Hepatocyte (in vitro differentiated cells): ENCODE measurements around the gene SMIM35. TPM values are rescaled to one million over a fixed set of nuclear protein-coding genes. Genes with fewer than 3 reads are reported as not detected.

ENCODE experiments used
- DNase-seq: peaks from one replicate; pipeline ENCODE4 v3.0.0-alpha.2; 2016; ENCODE audit warnings: low spot score
- H2AFZ ChIP-seq: fragments of 200-600 bp; sonication (generic); 2 replicates; pipeline ENCODE4 v1.6.0; 2016; ENCODE audit warnings: antibody characterized with exemption, mild to moderate bottlenecking
- H3K27ac ChIP-seq: fragments of 200-600 bp; sonication (generic); 2 replicates; pipeline ENCODE4 v1.5.1; 2016; ENCODE audit warnings: mild to moderate bottlenecking
- H3K27me3 ChIP-seq: fragments of 200-600 bp; sonication (generic); 2 replicates; pipeline ENCODE4 v1.6.1; 2016
- H3K36me3 ChIP-seq: fragments of 200-600 bp; sonication (generic); replicated peaks from 2 replicates; pipeline ENCODE4 v1.5.1; 2016; ENCODE audit warnings: low read depth; ENCODE audit not compliant: insufficient read depth
- H3K4me1 ChIP-seq: fragments of 200-600 bp; sonication (generic); 2 replicates; pipeline ENCODE4 v1.5.1; 2016; ENCODE audit warnings: mild to moderate bottlenecking, moderate library complexity; ENCODE audit not compliant: insufficient read depth
- H3K4me2 ChIP-seq: fragments of 200-600 bp; sonication (generic); 2 replicates; pipeline ENCODE4 v1.6.0; 2016
- H3K4me3 ChIP-seq: fragments of 200-600 bp; sonication (generic); 2 replicates; pipeline ENCODE4 v1.5.1; 2016; ENCODE audit warnings: mild to moderate bottlenecking
- H3K79me2 ChIP-seq: fragments of 200-600 bp; sonication (generic); 2 replicates; pipeline ENCODE4 v1.6.0; 2017; ENCODE audit warnings: mild to moderate bottlenecking
- H3K9me2 ChIP-seq: fragments of 200-600 bp; sonication (generic); replicated peaks from 2 replicates; pipeline ENCODE4 v1.6.0; 2017; ENCODE audit warnings: mild to moderate bottlenecking; ENCODE audit not compliant: insufficient read depth
- H3K9me3 ChIP-seq: fragments of 200-600 bp; sonication (generic); 2 replicates; pipeline ENCODE4 v1.5.1; 2016; ENCODE audit warnings: low read depth, mild to moderate bottlenecking
- H4K20me1 ChIP-seq: fragments of 200-600 bp; sonication (generic); 2 replicates; pipeline ENCODE4 v1.6.0; 2016; ENCODE audit warnings: mild to moderate bottlenecking; ENCODE audit not compliant: insufficient read depth, poor library complexity, severe bottlenecking
- CTCF ChIP-seq: fragments of 200-600 bp; sonication (generic); IDR thresholded peaks from 2 replicates; pipeline ENCODE4 v1.5.1; 2016; ENCODE audit warnings: antibody characterized with exemption, mild to moderate bottlenecking; ENCODE audit not compliant: poor library complexity
- EZH2 ChIP-seq: fragments of 200-600 bp; sonication (generic); IDR thresholded peaks from 2 replicates; pipeline ENCODE4 v1.6.1; 2016; ENCODE audit warnings: antibody characterized with exemption, mild to moderate bottlenecking, borderline replicate concordance
- EZH2phosphoT487 ChIP-seq: fragments of 200-600 bp; sonication (generic); IDR thresholded peaks from one replicate; pipeline ENCODE4 v1.6.1; 2018; ENCODE audit warnings: antibody characterized with exemption, mild to moderate bottlenecking, low read depth, moderate library complexity; ENCODE audit not compliant: unreplicated experiment, severe bottlenecking
- WGBS: methylation state at CpG from one replicate; pipeline ENCODE4 v1.1.6; 2016; ENCODE audit warnings: low lambda C conversion rate; ENCODE audit errors: missing lambda C conversion rate; 5-methylcytosine and 5-hydroxymethylcytosine counted together
- polyA plus RNA-seq: library from polyadenylated mRNA; unstranded; fragments of >200 nt; fragmentation: Nextera tagmentation; extraction: Ambion mirVana; gene quantifications from 2 replicates; pipeline ENCODE4 v1.2.1, GENCODE V29; 2016
- total RNA-seq: library from RNA; depleted of rRNA; stranded (reverse); fragments of >200 nt; gene quantifications from 2 replicates; pipeline ENCODE4 v1.2.3, GENCODE V29; 2014

The SMIM35 gene
- total and polyA plus RNA-seq, 2 experiments from 2014 or later, result 0.03 TPM; not detected in 1

- no peaks in the 10 kb centered on the region for H3K36me3 ChIP-seq
- H3K4me2 ChIP-seq, result no peak overlapping the region
- H3K9me3 ChIP-seq, result no peaks in the 10 kb centered on the region
- H2AFZ ChIP-seq, result no peak overlapping the region
- TF ChIP-seq EZH2phosphoT487 (no peak), EZH2 (no peak), CTCF (no peak)
- WGBS, result 83% methylated on average over 13 of the region's 13 CpGs
- no peaks in the 10 kb centered on the region for H3K4me1 ChIP-seq
- H4K20me1 ChIP-seq, result no peaks in the 10 kb centered on the region
- no peak overlapping the region for H3K4me3 ChIP-seq
- H3K9me2 ChIP-seq, result no peaks in the 10 kb centered on the region
- H3K27me3 ChIP-seq, result no peaks in the 10 kb centered on the region
- no peak overlapping the region for H3K27ac ChIP-seq
- H3K79me2 ChIP-seq, result no peaks in the 10 kb centered on the region
- no peak for DNase-seq
These were observed 16.0 kb upstream of the SMIM35 start for GRCh38 chr11:118102721-118103261.

GRCh38 chr11:118100691-118101232, 14.0 kb upstream of the SMIM35 start:
- Histone ChIP-seq H3K4me1 (peaks cover 2% of the 10 kb centered on the region), H3K36me3 (no peaks in the 10 kb centered on the region), H3K27me3 (no peaks in the 10 kb centered on the region), H3K79me2 (no peaks in the 10 kb centered on the region), H2AFZ (no peak overlapping the region), H4K20me1 (no peaks in the 10 kb centered on the region), H3K9me2 (no peaks in the 10 kb centered on the region), H3K4me3 (no peak overlapping the region), H3K27ac (no peak overlapping the region), H3K4me2 (no peak overlapping the region), H3K9me3 (no peaks in the 10 kb centered on the region)
- WGBS, result 71% methylated on average over 3 of the region's 3 CpGs
- TF ChIP-seq CTCF, result no peak
- TF ChIP-seq EZH2, result no peak
- TF ChIP-seq EZH2phosphoT487, result no peak
- DNase-seq, result no peak

DNA sequence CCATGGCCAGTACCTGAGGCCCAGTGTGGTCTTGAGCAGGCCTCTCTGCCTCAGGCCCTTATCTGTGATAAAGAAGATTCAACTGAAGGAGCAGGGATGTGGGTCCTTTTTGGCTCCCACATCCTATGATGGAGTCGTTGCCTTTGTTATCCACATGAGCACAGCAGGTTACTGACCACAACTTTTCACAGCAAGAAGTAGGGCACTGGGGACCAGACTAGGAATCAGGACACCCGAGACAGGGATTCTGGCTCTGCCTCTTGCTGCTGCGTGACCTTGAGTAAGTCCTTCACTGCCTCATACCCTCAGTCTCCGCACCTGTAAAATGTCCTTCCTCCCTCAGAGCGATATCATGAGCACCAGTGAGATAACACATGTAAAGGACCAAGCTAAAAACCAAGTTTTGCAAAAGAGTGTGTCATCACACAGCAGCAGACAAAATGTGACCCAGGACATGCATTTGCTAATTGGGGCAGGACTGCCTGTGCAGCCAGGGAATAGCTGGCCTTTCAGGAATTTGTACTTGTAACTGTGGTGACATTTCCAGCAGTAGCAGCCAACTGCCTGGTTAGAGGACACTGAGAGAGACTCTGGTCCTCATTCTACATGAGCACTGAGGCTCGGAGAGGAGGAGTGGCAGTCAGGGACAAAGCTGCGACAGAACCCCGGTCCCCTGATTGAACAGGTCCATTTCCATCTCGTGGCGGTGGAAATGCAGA, 13.2 kb upstream of the SMIM35 start:
- H3K27me3 ChIP-seq, result no peaks in the 10 kb centered on the region
- peaks cover 7% of the 10 kb centered on the region for H3K4me1 ChIP-seq
- no peaks in the 10 kb centered on the region for H4K20me1 ChIP-seq
- H3K9me2 ChIP-seq, result no peaks in the 10 kb centered on the region
- no peak overlapping the region for H3K4me2 ChIP-seq
- DNase-seq, result no peak
- no peak overlapping the region for H3K27ac ChIP-seq
- H3K79me2 ChIP-seq, result no peaks in the 10 kb centered on the region
- H3K4me3 ChIP-seq, result no peak overlapping the region
- TF ChIP-seq EZH2phosphoT487 (no peak), CTCF (no peak), EZH2 (no peak)
- WGBS, result 86% methylated on average over 10 of the region's 10 CpGs
- no peaks in the 10 kb centered on the region for H3K36me3 ChIP-seq
- H3K9me3 ChIP-seq, result no peaks in the 10 kb centered on the region
- no peak overlapping the region for H2AFZ ChIP-seq
